Pancreas (tissue), 10 donors: ENCODE measurements around the gene PSME3. TPM values are rescaled to one million over a fixed set of nuclear protein-coding genes. Genes with fewer than 3 reads are reported as not detected.

Experiments used
- ATAC-seq, 4 donors: fragments of 200-7000 bp; cut with Tn5 transposase; one replicate each; pipeline versions ENCODE4 v1.8.0 to v1.9.1; 2020; ENCODE audit warnings: mild to moderate bottlenecking in 4 of 4, moderate library complexity in 4 of 4
- DNase-seq, 6 donors: peaks; one replicate each; pipeline ENCODE4 v3.0.0-alpha.2; 2020
- FAIRE-seq: peaks from 2 replicates; lab custom pipeline; 2012; peaks lifted over from hg19 to GRCh38; lab: Jason Lieb, UNC
- H3K27ac ChIP-seq, 4 donors: fragments of 200-600 bp; sonication (generic); 1 replicate in 3 of 4; 2 replicates in 1 of 4; pipeline versions ENCODE4 v1.5.0 to v1.8.0; 2020
- H3K27me3 ChIP-seq, 4 donors: fragments of 200-600 bp; one replicate each; pipeline ENCODE4 v1.8.0; 2021
- H3K36me3 ChIP-seq, 3 donors: fragments of 200-600 bp; sonication (generic) in 1 of 3; one replicate each; pipeline versions ENCODE4 v1.5.0 to v1.8.0; 2020 to 2021
- H3K4me1 ChIP-seq, 3 donors: fragments of 200-600 bp; one replicate each; pipeline ENCODE4 v1.8.0; 2021
- H3K4me3 ChIP-seq, 4 donors: fragments of 200-600 bp; sonication (generic) in 2 of 4; one replicate each; pipeline versions ENCODE4 v1.5.0 to v1.8.0; 2020 to 2021
- H3K9me3 ChIP-seq, 4 donors: fragments of 200-600 bp; one replicate each; pipeline ENCODE4 v1.8.0; 2021
- CTCF ChIP-seq, 4 donors: fragments of 200-600 bp; sonication (generic) in 3 of 4; IDR thresholded peaks; one replicate each; pipeline versions ENCODE4 v1.5.0 to v1.8.0; 2021; ENCODE audit warnings: antibody characterized with exemption in 4 of 4
- WGBS, 2 donors: extraction: QIAGEN DNeasy Blood & Tissue Kit; methylation state at CpG; one replicate each; pipeline ENCODE4 v1.1.7; 2013; 5-methylcytosine and 5-hydroxymethylcytosine counted together
- intact Hi-C, 3 donors: fragments of 100-400 bp; cut with DNase I; formaldehyde crosslinking; loops; one replicate each; pipeline versions ENCODE4 v1.11.1 to v1.14.2; 2022
- polyA plus RNA-seq, 2 donors: library from polyadenylated mRNA; stranded (reverse); fragments of 200-250 nt; gene quantifications; one replicate each; pipeline ENCODE4 v1.2.3, GENCODE V29; 2013
- total RNA-seq, 6 donors: library from RNA; stranded (reverse); fragmentation: NEBNext Ultra II Directional in 4 of 6; extraction: Animal tissue kit (Norgen Biotek cat#: 25700) in 4 of 6; gene quantifications; one replicate each; pipeline versions ENCODE4 v1.2.1 to v1.2.4, GENCODE V29; 2021 to 2023
- donor health status: healthy with polysubstance abuse.
- donor health status: DM: no; HTN: no; CAD: no; lungs with moderate emphysema.
- donor health status: DM: no; HTN: no; CAD: no.
- donor health status: control.
- donor health status: control.
- donor health status: Bipolar disorder and iron deficiency.
- donor health status: DM: yes; HTN: yes; CAD: no.
- donor health status: DM: no; HTN: no; CAD: no.
- donor health status: DM: no; HTN: no; CAD: no.
- donor health status: DM: yes; HTN: yes; CAD: no.

PSME3 gene
- total and polyA plus RNA-seq, 8 donors, result 17.8 to 51.6 (median 35.8) TPM

- intact Hi-C loops, result no loop called here
- Histone ChIP-seq H3K27ac (peak overlapping the region; percentile 70 to 92 (median 85)), H3K4me1 (peaks cover 23 to 32% (median 32%) of the 10 kb centered on the region in 3 donors), H3K27me3 (no peaks in the 10 kb centered on the region), H3K4me3 (no peak overlapping the region), H3K9me3 (no peaks in the 10 kb centered on the region), H3K36me3 (no peaks in the 10 kb centered on the region)
- DNase-seq (no peak), FAIRE-seq (no peak), ATAC-seq (no peak)
- no peak for TF ChIP-seq CTCF (IDR thresholded peaks at IDR 0.05)
- WGBS, 2 donors, result 55 to 64% methylated on average over 2 of the region's 2 CpGs
Observed at GRCh38 chr17:42803074-42803883, 29.9 kb upstream of the PSME3 start.

GRCh38 chr17:42804918-42805367 is 28.3 kb upstream of the PSME3 start:
- H3K27ac ChIP-seq, result peak overlapping the region; percentile 70 to 92 (median 85)
- DNase-seq (peak in 4 of 6 donors; percentile 27 to 67 (median 54)), FAIRE-seq (no peak), ATAC-seq (peak; percentile 84 to 87 (median 86))
- H3K27me3 ChIP-seq, result no peaks in the 10 kb centered on the region
- H3K4me1 ChIP-seq, result peaks cover 23 to 28% (median 28%) of the 10 kb centered on the region in 3 donors
- no peak overlapping the region for H3K4me3 ChIP-seq
- WGBS, 2 donors, result 17 to 25% methylated on average over 1 of the region's 1 CpG
- intact Hi-C loops, result no loop called here
- no peak for TF ChIP-seq CTCF (IDR thresholded peaks at IDR 0.05)
- no peaks in the 10 kb centered on the region for H3K36me3 ChIP-seq
- no peaks in the 10 kb centered on the region for H3K9me3 ChIP-seq

GRCh38 chr17:42806249-42806648 is 26.9 kb upstream of the PSME3 start:
- DNase-seq (no peak), ATAC-seq (no peak), FAIRE-seq (no peak)
- Histone ChIP-seq H3K27me3 (no peaks in the 10 kb centered on the region), H3K4me3 (no peak overlapping the region), H3K9me3 (no peaks in the 10 kb centered on the region), H3K4me1 (peaks cover 23 to 28% (median 28%) of the 10 kb centered on the region in 3 donors), H3K27ac (peak overlapping the region in 3 of 4 donors; percentile 79 to 92 (median 91)), H3K36me3 (peaks cover 0 to 7% (median 0%) of the 10 kb centered on the region in 3 donors)
- TF ChIP-seq CTCF (IDR thresholded peaks at IDR 0.05), result no peak
- WGBS, 2 donors, result 42 to 52% methylated on average over 1 of the region's 1 CpG
- intact Hi-C loops, result no loop called here

GRCh38 chr17:42809250-42809649 is 23.9 kb upstream of the PSME3 start:
- no peaks in the 10 kb centered on the region for H3K27me3 ChIP-seq
- H3K36me3 ChIP-seq, result peaks cover 0 to 31% (median 0%) of the 10 kb centered on the region in 3 donors
- H3K4me1 ChIP-seq, result peaks cover 10 to 17% (median 16%) of the 10 kb centered on the region in 3 donors
- 6 to 12% methylated on average over 3 of the region's 3 CpGs for WGBS, 2 donors
- ATAC-seq (peak; percentile 7 to 31 (median 20)), FAIRE-seq (no peak), DNase-seq (peak in 1 of 6 donors; percentile 43)
- H3K4me3 ChIP-seq, result no peak overlapping the region
- intact Hi-C loops, result no loop called here
- H3K27ac ChIP-seq, result peak overlapping the region in 1 of 4 donors; percentile 38
- no peak for TF ChIP-seq CTCF (IDR thresholded peaks at IDR 0.05)
- H3K9me3 ChIP-seq, result no peaks in the 10 kb centered on the region
